Measurements from ENCODE around the gene ZNF423.

Gene ZNF423

DNA sequence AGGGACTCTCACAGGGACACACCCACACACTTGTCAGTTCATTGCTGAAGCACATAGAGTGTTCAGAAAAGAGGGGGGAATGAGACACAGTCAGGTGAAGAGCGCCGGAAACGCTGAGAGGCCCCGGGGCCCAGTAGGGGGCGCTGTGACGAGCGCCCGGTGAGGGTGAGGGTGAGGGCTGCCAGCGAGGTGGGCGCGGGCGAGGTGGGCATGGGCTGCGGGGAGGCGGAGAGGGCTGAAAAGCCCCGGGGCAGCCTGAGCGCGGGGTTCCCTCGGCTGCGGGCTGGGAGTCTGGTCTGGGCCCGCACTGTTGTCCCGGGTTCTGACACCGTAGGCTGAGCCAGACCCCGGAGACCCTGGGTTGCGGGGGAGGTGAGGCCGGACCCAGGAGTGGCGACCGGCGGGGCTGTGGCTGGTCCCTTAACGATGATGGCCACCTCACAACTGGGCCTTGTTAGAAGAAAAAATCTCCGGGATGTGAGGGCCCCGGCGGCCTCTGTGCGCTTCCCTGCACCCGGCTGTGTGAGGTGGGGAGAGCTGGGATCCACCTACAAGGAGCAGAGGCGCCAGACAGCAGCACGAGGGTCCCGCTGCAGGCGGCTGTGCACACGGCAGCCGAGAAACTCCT lies 390.9 kb downstream of the ZNF423 start:
- no peak for DNase-seq

- no peak for DNase-seq
Observed at GRCh38 chr16:49464093-49464492, 391.8 kb downstream of the ZNF423 start.

DNA sequence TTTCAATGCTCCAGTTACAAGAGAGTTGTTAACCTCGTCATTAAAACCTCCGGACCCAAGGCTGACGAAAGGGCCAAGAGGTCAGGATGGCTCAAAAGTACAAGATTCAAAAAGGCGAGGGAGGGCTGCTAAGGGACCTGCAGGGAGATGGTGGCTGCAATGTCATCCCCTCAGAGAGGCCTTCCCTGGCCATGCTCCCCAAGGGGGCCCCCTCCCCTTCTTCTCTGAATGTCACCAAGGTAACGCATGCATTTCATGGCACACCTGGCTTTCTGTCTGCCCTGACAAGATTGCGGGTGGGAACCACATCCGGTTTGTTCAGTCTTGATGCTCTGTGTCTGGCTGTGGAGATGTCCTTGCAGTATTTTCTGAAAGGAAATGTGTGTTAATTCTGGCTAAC lies 392.4 kb downstream of the ZNF423 start:
- DNase-seq: no peak

DNA sequence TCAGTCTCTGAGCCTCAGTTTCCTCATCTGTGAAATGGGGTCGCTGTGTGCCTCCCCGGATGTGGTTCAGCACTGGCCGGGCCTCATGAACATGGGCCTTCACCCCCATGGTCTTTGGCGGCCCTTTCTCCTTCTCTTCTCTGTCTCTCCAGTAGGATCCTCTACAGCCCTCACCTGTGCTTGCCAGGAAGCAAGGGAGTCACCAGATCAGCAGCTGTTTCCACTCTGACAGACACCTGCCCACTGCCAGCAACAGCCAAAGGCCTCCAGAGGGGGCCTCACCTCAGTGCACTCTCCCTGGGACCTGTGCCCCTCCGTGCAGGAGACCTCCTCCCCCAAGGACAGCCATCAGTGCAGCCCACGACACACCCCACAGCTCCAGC lies 392.9 kb downstream of the ZNF423 start:
- DNase-seq: no peak

GRCh38 chr16:49462362-49462988 lies 393.4 kb downstream of the ZNF423 start:
- DNase-seq: no peak

GRCh38 chr16:49461517-49461951 lies 394.4 kb downstream of the ZNF423 start:
- DNase-seq: no peak

DNA sequence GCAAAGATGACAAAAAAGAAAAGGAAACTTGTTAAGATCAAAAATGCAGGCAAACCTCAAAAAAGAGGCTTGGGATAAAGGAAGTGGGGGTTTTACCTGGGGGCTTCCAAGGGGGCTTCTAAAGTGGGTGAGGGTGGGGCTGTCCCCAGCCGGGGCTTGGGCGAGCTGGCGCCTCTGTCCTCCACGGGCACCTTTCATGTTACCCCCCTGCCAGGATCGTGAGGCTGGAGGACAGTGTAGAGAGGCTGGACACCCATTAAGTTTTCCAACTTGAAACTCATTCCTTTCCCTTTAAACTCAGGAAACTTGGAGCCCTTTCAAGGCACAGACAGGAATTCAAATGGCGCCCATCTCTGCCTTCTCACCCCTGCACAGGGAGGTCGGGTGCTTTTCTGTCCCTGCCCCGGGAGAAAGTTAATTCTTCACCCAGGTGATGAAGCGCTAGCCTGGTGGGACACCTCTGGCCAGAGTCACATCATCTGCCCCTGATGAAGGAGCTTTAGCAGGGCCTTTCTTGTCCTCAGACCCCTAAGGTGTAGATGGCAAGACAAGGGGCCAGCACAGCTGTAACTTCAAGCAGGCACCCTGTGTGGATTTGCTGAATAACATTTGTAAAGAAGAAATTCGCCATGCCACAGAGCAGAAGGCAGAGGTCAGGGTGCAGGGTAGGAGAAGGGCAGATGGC lies 395.0 kb downstream of the ZNF423 start:
- DNase-seq: no peak

- DNase-seq: no peak
Observed at GRCh38 chr16:49459953-49460735, 395.8 kb downstream of the ZNF423 start.

GRCh38 chr16:49458656-49459445 lies 397.1 kb downstream of the ZNF423 start:
- no peak for DNase-seq

GRCh38 chr16:49458243-49458642 lies 397.7 kb downstream of the ZNF423 start:
- DNase-seq: no peak

DNA sequence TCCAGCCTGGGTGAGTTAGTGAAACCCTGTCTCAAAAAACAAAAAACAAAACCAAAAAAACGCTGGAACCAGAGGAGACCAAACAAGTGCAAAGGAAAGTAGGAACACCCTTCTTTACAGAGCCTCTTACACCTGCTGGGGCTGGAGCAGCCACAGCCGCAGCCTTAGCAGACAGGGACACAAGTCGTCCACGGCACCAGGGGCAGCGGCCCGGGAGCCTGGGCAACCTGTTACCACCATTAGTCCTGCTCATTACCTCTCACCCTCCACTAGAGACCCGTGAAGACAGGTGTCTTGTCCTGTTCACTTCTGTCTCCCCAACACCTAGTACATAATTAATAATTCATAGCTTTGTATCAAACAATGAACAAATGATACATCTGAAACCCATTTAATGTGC lies 398.7 kb downstream of the ZNF423 start:
- DNase-seq: no peak

DNA sequence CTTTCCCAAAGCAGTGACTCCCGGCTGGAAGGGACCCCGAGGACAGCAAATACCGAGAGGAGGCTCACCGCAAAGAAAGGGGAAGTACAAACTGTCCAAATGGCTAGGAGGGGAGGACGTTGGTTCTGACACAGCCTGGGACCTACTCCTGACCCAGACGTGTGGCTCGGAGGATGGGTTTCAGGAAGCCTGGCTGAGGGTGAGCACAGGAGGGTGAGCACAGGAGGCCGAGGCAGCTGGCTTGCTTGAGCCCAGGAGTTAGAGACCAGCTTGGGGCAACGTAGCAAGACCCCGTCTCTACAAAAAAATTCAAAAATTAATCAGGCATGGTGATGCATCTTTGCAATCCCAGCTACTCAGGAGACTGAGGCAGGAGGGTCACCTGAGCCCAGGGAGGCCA lies 399.1 kb downstream of the ZNF423 start:
- no peak for DNase-seq

DNA sequence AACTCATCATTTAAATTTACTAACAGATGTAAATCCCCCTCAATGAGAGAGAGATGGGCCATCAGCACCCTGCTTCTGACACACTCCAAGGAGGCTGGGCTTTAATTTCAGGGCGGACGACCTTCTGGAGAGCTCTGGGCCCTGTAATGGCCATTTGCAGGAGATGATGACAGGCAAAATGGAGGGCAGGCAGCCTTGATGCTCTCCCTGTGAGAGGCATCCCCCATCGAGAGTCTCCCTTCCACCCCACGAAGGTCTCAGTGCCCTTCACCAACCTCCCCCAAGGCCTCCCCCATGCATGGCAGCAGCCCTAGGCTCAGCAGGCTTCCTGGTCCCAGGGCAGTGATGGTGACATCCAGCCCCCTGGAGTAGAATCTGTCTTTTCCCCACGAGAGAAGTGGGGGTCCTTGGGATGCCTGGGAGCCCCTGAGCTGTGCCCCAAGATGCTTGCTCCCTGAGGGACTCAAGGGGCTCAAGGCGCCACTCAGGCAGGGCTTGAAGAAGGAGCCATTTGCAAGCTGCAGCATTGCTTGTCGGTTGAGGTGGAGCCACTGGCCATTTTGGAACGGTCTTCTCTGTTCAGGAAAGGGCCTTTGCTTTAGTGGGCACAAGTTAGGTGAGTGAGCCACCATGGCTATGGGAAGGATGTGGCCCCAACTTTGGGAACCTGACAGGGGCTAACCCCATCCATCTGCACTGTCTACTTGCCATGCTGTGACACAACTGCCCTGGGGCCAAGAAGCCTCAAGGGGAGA lies 399.7 kb downstream of the ZNF423 start:
- no peak for DNase-seq

- no peak for DNase-seq
Observed at GRCh38 chr16:49455181-49455990, 400.5 kb downstream of the ZNF423 start.

- DNase-seq: no peak
Observed at GRCh38 chr16:49454426-49455180, 401.3 kb downstream of the ZNF423 start.

DNA sequence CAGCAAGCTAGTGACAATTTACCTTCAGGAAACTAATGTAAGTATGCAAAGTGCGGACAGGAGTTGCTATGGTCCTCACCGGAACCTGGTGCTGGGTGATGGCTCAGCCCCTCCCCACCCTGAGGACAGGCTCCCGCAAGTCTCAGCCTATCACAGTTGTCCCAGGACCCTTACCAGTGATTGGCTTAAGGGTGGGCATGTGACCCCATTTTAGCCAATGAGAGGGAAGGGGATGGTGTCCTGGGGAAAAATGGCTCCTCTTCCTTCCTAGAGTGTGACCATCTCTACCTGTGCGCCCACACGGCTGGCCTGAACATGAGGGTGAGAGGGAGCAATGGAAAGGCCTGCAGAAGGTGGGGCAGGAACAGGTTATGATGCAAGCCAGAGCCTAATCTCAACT lies 401.9 kb downstream of the ZNF423 start:
- no peak for DNase-seq

GRCh38 chr16:49453021-49453420 lies 402.9 kb downstream of the ZNF423 start:
- no peak for DNase-seq

- DNase-seq: no peak
Observed at GRCh38 chr16:49452578-49452977, 403.3 kb downstream of the ZNF423 start.

DNA sequence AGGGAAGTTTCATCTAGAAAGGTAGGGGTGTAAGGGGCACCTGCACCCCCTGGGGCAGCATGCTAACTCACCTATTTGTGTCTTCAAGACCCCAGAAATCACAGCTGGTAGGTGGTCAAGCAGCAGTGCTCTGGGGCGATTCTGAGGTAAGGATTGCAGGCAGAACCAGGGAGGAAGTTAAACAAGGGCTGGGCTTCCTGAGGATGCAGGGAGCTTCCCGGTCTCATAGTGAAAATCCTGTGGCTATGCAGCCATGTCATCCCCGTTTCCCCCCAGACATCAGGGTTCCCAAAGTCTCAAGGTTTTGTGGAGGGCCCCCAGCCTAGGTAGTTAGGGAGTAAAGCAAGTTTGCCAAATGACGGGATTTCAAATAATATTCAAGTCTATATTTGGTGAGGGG lies 403.8 kb downstream of the ZNF423 start:
- no peak for DNase-seq

- no peak for DNase-seq
Observed at GRCh38 chr16:49446805-49447204, 409.1 kb downstream of the ZNF423 start.

Measured in SW 1271 (cell line).